ENCODE results near the gene PRKCG. TPM values are rescaled to one million over a fixed set of nuclear protein-coding genes. Genes with fewer than 3 reads are reported as not detected.

PRKCG gene
- total and polyA plus RNA-seq, 9 donors: 0.04 to 0.08 TPM; not detected in 7

DNA sequence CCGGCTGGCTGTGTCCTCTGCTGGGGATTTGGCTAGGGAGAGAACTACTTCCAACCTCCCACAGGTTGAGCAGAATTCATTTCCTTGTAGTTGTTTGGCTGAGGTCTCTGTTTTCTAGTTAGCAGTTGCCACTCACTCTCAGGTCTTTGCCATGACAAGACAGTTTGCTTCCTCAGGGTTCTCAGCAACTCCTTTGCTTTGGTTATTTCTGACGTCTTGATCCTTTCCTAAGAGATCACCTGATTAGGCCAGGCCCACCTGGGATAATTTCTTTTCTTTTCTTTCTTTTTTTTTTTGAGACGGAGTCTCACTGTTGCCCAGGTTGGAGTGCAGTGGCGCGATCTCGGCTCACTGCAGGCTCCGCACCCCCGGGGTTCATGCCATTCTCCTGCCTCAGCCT is 71.4 kb downstream of the PRKCG start:
- Histone ChIP-seq H3K27me3 (no peaks in the 10 kb centered on the region), H3K9me3 (no peaks in the 10 kb centered on the region), H3K4me1 (ENCODE audit: insufficient read depth) (no peaks in the 10 kb centered on the region), H3K27ac (no peak overlapping the region), H3K36me3 (no peaks in the 10 kb centered on the region), H3K4me3 (no peak overlapping the region)
- DNase-seq: no peak
- no peak for TF ChIP-seq EP300 (IDR thresholded peaks at IDR 0.05)
- intact Hi-C loops (cut with DNase I): no loop called here
- WGBS, 3 donors: 76 to 89% (median 87%) methylated on average over 8 of the region's 8 CpGs

Other genes with a start within 250 kb of the PRKCG start
- gene NLRP12, start 57.9 kb upstream of the PRKCG start, total RNA-seq: under 1 TPM; 0.05 to 0.95 (median 0.17) TPM
- gene NLRP12, start 57.9 kb upstream of the PRKCG start, polyA plus RNA-seq: under 1 TPM; 0.05 to 0.15 TPM
- 100 to 1,000 TPM in 5 of 7 donors, 10 to 100 TPM in 2; 27.5 to 216 (median 146) TPM for gene MYADM, start 14.3 kb upstream of the PRKCG start, total RNA-seq
- 100 to 1,000 TPM in 1 of 2 donors, 10 to 100 TPM in 1; 86.3 to 134 TPM for gene MYADM, start 14.3 kb upstream of the PRKCG start, polyA plus RNA-seq
- not detected for gene CACNG7, start 27.1 kb downstream of the PRKCG start, total RNA-seq
- gene CACNG7, start 27.1 kb downstream of the PRKCG start, polyA plus RNA-seq: under 1 TPM in 1 of 2 donors, not detected in 1; 0.02 TPM
- gene CACNG8, start 80.7 kb downstream of the PRKCG start, total RNA-seq: under 1 TPM in 4 of 7 donors, not detected in 3; 0.03 to 0.12 (median 0.08) TPM
- under 1 TPM; 0.06 to 0.13 TPM for gene CACNG8, start 80.7 kb downstream of the PRKCG start, polyA plus RNA-seq
- gene CACNG6, start 109.4 kb downstream of the PRKCG start, total RNA-seq: 1 to 10 TPM in 1 of 7 donors, under 1 TPM in 1, not detected in 5; 0.15 to 3.2 TPM
- not detected for gene CACNG6, start 109.4 kb downstream of the PRKCG start, polyA plus RNA-seq
- not detected for gene VSTM1, start 181.7 kb downstream of the PRKCG start, total RNA-seq
- gene VSTM1, start 181.7 kb downstream of the PRKCG start, polyA plus RNA-seq: not detected
- not detected for gene TARM1, start 199.2 kb downstream of the PRKCG start, total RNA-seq
- not detected for gene TARM1, start 199.2 kb downstream of the PRKCG start, polyA plus RNA-seq
- gene OSCAR, start 218.6 kb downstream of the PRKCG start, total RNA-seq: 1 to 10 TPM; 1.4 to 3.8 (median 2.1) TPM
- 1 to 10 TPM; 1.1 to 1.4 TPM for gene OSCAR, start 218.6 kb downstream of the PRKCG start, polyA plus RNA-seq
- gene NDUFA3, start 220.7 kb downstream of the PRKCG start, total RNA-seq: 100 to 1,000 TPM in 3 of 7 donors, 10 to 100 TPM in 3, 1 to 10 TPM in 1; 6.2 to 110 (median 82.1) TPM
- gene NDUFA3, start 220.7 kb downstream of the PRKCG start, polyA plus RNA-seq: 100 to 1,000 TPM in 1 of 2 donors, 10 to 100 TPM in 1; 58.3 to 110 TPM
- 10 to 100 TPM in 6 of 7 donors, 1 to 10 TPM in 1; 7.6 to 18.3 (median 12.8) TPM for gene TFPT, start 233.5 kb downstream of the PRKCG start, total RNA-seq
- gene TFPT, start 233.5 kb downstream of the PRKCG start, polyA plus RNA-seq: 10 to 100 TPM in 1 of 2 donors, 1 to 10 TPM in 1; 2.4 to 14.1 TPM
- 10 to 100 TPM; 30.0 to 59.5 (median 48.8) TPM for gene PRPF31, start 233.6 kb downstream of the PRKCG start, total RNA-seq
- 10 to 100 TPM; 51.1 to 62.2 TPM for gene PRPF31, start 233.6 kb downstream of the PRKCG start, polyA plus RNA-seq